A673 (cell line): ENCODE measurements around the gene ARID3A.
A peak's percentile ranks its signal among the peaks of the same experiment; 100 is the strongest.

ENCODE experiments used
- CTCF ChIP-seq: fragments of 300-800, 200-600 bp; sonication (generic); conservative IDR thresholded peaks from 2 replicates; pipeline ENCODE4 v1.5.1; 2017; ENCODE audit warnings: low read depth, mild to moderate bottlenecking, antibody characterized with exemption, low read length, moderate library complexity, mixed read lengths
- EZH2 ChIP-seq: fragments of 200-600 bp; sonication (generic); IDR thresholded peaks from 2 replicates; pipeline ENCODE4 v1.6.1; 2017; ENCODE audit warnings: borderline replicate concordance, low read depth, mild to moderate bottlenecking, mixed read lengths, antibody characterized with exemption, low read length; ENCODE audit not compliant: poor library complexity, severe bottlenecking

GRCh38 chr19:982567-983170, 56.8 kb downstream of the ARID3A start:
- TF ChIP-seq EZH2 (no peak), CTCF (peak; percentile 67)
